Lower leg skin (tissue), 3 donors: ENCODE data around the gene SLC29A1.

Experiments
- POLR2A ChIP-seq, 2 donors: fragments of 450-650 bp; IDR thresholded peaks; one replicate each; pipeline ENCODE4 v1.6.1; 2016 to 2017; ENCODE audit warnings: antibody characterized with exemption in 2 of 2, mild to moderate bottlenecking in 1 of 2, moderate library complexity in 1 of 2
- TF ChIP-seq, protein P1 (sequence below), 3 donors: fragments of 450-650 bp; IDR thresholded peaks; one replicate each; pipeline ENCODE4 v1.5.1; 2016; ENCODE audit warnings: antibody characterized with exemption in 3 of 3, mild to moderate bottlenecking in 3 of 3, moderate library complexity in 2 of 3

GRCh38 chr6:44278774-44279697 is 55.6 kb downstream of the SLC29A1 start:
- TF ChIP-seq POLR2A (IDR thresholded peaks at IDR 0.05) = no peak
- TF ChIP-seq, protein P1, sequence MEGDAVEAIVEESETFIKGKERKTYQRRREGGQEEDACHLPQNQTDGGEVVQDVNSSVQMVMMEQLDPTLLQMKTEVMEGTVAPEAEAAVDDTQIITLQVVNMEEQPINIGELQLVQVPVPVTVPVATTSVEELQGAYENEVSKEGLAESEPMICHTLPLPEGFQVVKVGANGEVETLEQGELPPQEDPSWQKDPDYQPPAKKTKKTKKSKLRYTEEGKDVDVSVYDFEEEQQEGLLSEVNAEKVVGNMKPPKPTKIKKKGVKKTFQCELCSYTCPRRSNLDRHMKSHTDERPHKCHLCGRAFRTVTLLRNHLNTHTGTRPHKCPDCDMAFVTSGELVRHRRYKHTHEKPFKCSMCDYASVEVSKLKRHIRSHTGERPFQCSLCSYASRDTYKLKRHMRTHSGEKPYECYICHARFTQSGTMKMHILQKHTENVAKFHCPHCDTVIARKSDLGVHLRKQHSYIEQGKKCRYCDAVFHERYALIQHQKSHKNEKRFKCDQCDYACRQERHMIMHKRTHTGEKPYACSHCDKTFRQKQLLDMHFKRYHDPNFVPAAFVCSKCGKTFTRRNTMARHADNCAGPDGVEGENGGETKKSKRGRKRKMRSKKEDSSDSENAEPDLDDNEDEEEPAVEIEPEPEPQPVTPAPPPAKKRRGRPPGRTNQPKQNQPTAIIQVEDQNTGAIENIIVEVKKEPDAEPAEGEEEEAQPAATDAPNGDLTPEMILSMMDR (IDR thresholded peaks at IDR 0.05) = no peak
